ENCODE results near the gene FKBP10. TPM values are rescaled to one million over a fixed set of nuclear protein-coding genes. Genes with fewer than 3 reads are reported as not detected.

The FKBP10 gene
- total and polyA plus RNA-seq, 9 of the 15 experiments (the other 6 are each of a cell fraction or from before 2014, with no cell fraction given): 0.03 to 3.0 (median 1.4) TPM; not detected in 1

- TF ChIP-seq ZNF77 (CRISPR knock-in tag; IDR thresholded peaks at IDR 0.05) (no peak), ZNF518B (CRISPR knock-in tag; IDR thresholded peaks at IDR 0.05) (no peak)
These were observed 13.4 kb upstream of the FKBP10 start (continued) for GRCh38 chr17:41799366-41799765.

- Histone ChIP-seq H3K79me2 (ENCODE audit: control insufficient read depth, insufficient read depth, low read length) (no peaks in the 10 kb centered on the region), H3K9ac (ENCODE audit: insufficient read depth in 1 of 2, low read depth in 2 of 2, low read length in 2 of 2) (peak overlapping the region in 1 of 2 experiments; percentile 11; a peak in 2 of 4 replicates), H3K4me3 (no peak overlapping the region), H3K36me3 (ENCODE audit: control insufficient read depth, insufficient read depth, low read length) (no peaks in the 10 kb centered on the region), H3K9me1 (ENCODE audit: control insufficient read depth, insufficient read depth, low read length) (no peaks in the 10 kb centered on the region), H3K4me1 (replicated peaks in 1 of 2; ENCODE audit: control insufficient read depth in 2 of 2, insufficient read depth in 2 of 2, low read length in 2 of 2) (peaks cover 17 to 36% of the 10 kb centered on the region in 2 experiments), H3K4me2 (ENCODE audit: insufficient read depth, low read length) (peak overlapping the region; percentile 45; the same call in 1 of the 2 replicates), H4K20me1 (replicated peaks; ENCODE audit: control insufficient read depth, insufficient read depth, low read length) (no peaks in the 10 kb centered on the region), H3K27ac (ENCODE audit: extremely low read depth, low read depth, low read length) (no peak overlapping the region), H3K27me3 (ENCODE audit: control insufficient read depth in 2 of 2, insufficient read depth in 2 of 2, low read length in 2 of 2) (no peaks in the 10 kb centered on the region), H2AFZ (ENCODE audit: low read depth, low read length) (peak overlapping the region; percentile 68), H3K9me3 (replicated peaks; ENCODE audit: control insufficient read depth, insufficient read depth, low read depth, low read length) (no peaks in the 10 kb centered on the region)
- no TSS peak for BruUV-seq (replicated peaks)
- peak; percentile 67 to 80 (median 74) for DNase-seq (ENCODE audit: extremely low read depth in 1 of 4, low spot score in 3 of 4)
- FAIRE-seq: peak; percentile 32
- in situ Hi-C loops (cut with MboI) (loop anchor here (5.0 kb wide), 1 partner anchor 63 kb away; no protein-coding TSS in a partner anchor), intact Hi-C loops (cut with micrococcal nuclease) (loop anchor here (1.0 to 10.0 kb wide), 4 partner anchors 16 to 158 kb away; no protein-coding TSS in a partner anchor)
- POLR2A ChIA-PET: interaction anchor here (0.5 to 1.1 kb wide), 6 partner anchors 10 to 135 kb away, joined by 3 to 6 read pairs (median 4); partner anchors contain the start of gene JUP
- 37% methylated on average over 14 of the region's 18 CpGs for WGBS (ENCODE audit: insufficient coverage, low coverage, missing lambda C conversion rate)
- CTCF ChIA-PET (ENCODE audit: low intra/inter-chr PET ratio): interaction anchor here (0.7 to 2.5 kb wide), 3 partner anchors 54 to 63 kb away, joined by 3 to 48 read pairs (median 5); no protein-coding TSS in a partner anchor
- ATAC-seq: peak; percentile 82
- TF ChIP-seq ZBTB12 (CRISPR knock-in tag; IDR thresholded peaks at IDR 0.05) (no peak), BRF1 (IDR thresholded peaks at IDR 0.05; ENCODE audit: borderline replicate concordance, extremely low read depth, insufficient read length) (no peak), PRDM10 (IDR thresholded peaks at IDR 0.05; ENCODE audit: partially characterized antibody) (peak; percentile 47), E2F3 (CRISPR knock-in tag; IDR thresholded peaks at IDR 0.05) (no peak), ARID3A (IDR thresholded peaks at IDR 0.05; ENCODE audit: borderline replicate concordance, low read depth, low read length) (no peak)
These were observed 12.0 kb upstream of the FKBP10 start for GRCh38 chr17:41800601-41801373.

Data from K562 (cell line).